Right renal pelvis (tissue), 4 donors: Measurements from ENCODE around the gene DDC. TPM values are rescaled to one million over a fixed set of nuclear protein-coding genes. Genes with fewer than 3 reads are reported as not detected.

ENCODE experiments used
- DNase-seq, 4 donors: peaks; one replicate each; pipeline ENCODE4 v3.0.0-alpha.2; 2013; ENCODE audit warnings: low read depth in 4 of 4, low spot score in 3 of 4, missing footprints in 1 of 4
- polyA plus RNA-seq, 4 donors: library from polyadenylated mRNA; unstranded; fragments of 120-200 nt; gene quantifications; one replicate each; pipeline ENCODE4 v1.2.1, GENCODE V29; 2013; ENCODE audit not compliant: insufficient read length in 4 of 4

The DDC gene
- 100 to 1,000 TPM in 1 of 4 donors, 10 to 100 TPM in 3; 83.2 to 113 (median 84.9) TPM for polyA plus RNA-seq

GRCh38 chr7:50564640-50565558 lies at the start of gene DDC:
Gene DDC, minus strand, starts transcription at chr7:50565405. Its CDS starts 21,320 bp downstream, at chr7:50544085.
- DNase-seq = peak in 1 of 4 donors; percentile 54

- DNase-seq = no peak
Observed at GRCh38 chr7:50613473-50613872, 48.3 kb upstream of the DDC start.

- DNase-seq = no peak
Observed at GRCh38 chr7:50612704-50613103, 47.5 kb upstream of the DDC start.

GRCh38 chr7:50610521-50611277 lies 45.5 kb upstream of the DDC start:
- DNase-seq = no peak

GRCh38 chr7:50608196-50608906 lies 43.1 kb upstream of the DDC start:
- no peak for DNase-seq

- no peak for DNase-seq
Observed at GRCh38 chr7:50607524-50608125, 42.4 kb upstream of the DDC start.

GRCh38 chr7:50605059-50605458 lies 39.9 kb upstream of the DDC start:
- DNase-seq = no peak

GRCh38 chr7:50603287-50603686 lies 38.1 kb upstream of the DDC start:
- no peak for DNase-seq

- DNase-seq = no peak
Observed at GRCh38 chr7:50599385-50599784, 34.2 kb upstream of the DDC start.

GRCh38 chr7:50598460-50599343 lies 33.5 kb upstream of the DDC start:
- no peak for DNase-seq

- DNase-seq = no peak
Observed at GRCh38 chr7:50596484-50596883, 31.3 kb upstream of the DDC start.

GRCh38 chr7:50595491-50596102 lies 30.4 kb upstream of the DDC start:
- DNase-seq = no peak

- no peak for DNase-seq
Observed at GRCh38 chr7:50594734-50595485, 29.7 kb upstream of the DDC start.

GRCh38 chr7:50594136-50594535 lies 28.9 kb upstream of the DDC start:
- no peak for DNase-seq

GRCh38 chr7:50592940-50593339 lies 27.7 kb upstream of the DDC start:
- no peak for DNase-seq

- no peak for DNase-seq
Observed at GRCh38 chr7:50591480-50592438, 26.6 kb upstream of the DDC start.

- DNase-seq = no peak
Observed at GRCh38 chr7:50591098-50591479, 25.9 kb upstream of the DDC start.
